Fibroblast of lung (primary cell): Measurements from ENCODE around the gene DLG5. TPM values are rescaled to one million over a fixed set of nuclear protein-coding genes. Genes with fewer than 3 reads are reported as not detected.

Source experiments
- DNase-seq, 2 donors: peaks; one replicate each; pipeline versions ENCODE4 v3.0.0 to v3.0.0-alpha.2; 2010; ENCODE audit warnings: low read depth in 2 of 2
- H2AFZ ChIP-seq: 2 replicates; pipeline ENCODE4 v1.5.1; 2012; ENCODE audit warnings: low read length, control low read depth, inconsistent platforms
- H3K27ac ChIP-seq: 2 replicates; pipeline ENCODE4 v1.5.1; 2011; ENCODE audit warnings: low read length, control low read depth; ENCODE audit not compliant: insufficient read depth
- H3K27me3 ChIP-seq: 2 replicates; pipeline ENCODE4 v1.5.1; 2011; ENCODE audit warnings: mild to moderate bottlenecking, low read length; ENCODE audit not compliant: control insufficient read depth, insufficient read depth
- H3K36me3 ChIP-seq: 2 replicates; pipeline ENCODE4 v1.5.1; 2011; ENCODE audit warnings: low read length; ENCODE audit not compliant: control insufficient read depth, insufficient read depth
- H3K4me1 ChIP-seq: 2 replicates; pipeline ENCODE4 v1.5.1; 2011; ENCODE audit warnings: low read length; ENCODE audit not compliant: control insufficient read depth, insufficient read depth; ENCODE audit errors: extremely low read depth
- H3K4me2 ChIP-seq: 2 replicates; pipeline ENCODE4 v1.5.1; 2011; ENCODE audit warnings: low read length, control low read depth; ENCODE audit not compliant: insufficient read depth; ENCODE audit errors: extremely low read depth
- H3K4me3 ChIP-seq, 4 experiments: fragments of 200-600 bp in 1 of 4; sonication (generic) in 1 of 4; replicated peaks in 1 of 4; 2 replicates each; pipeline ENCODE4 v1.5.1; 2011 to 2016; ENCODE audit warnings: low read length in 4 of 4, low read depth in 3 of 4, mild to moderate bottlenecking in 3 of 4, control low read depth in 2 of 4, inconsistent platforms in 1 of 4, mixed read lengths in 1 of 4; ENCODE audit not compliant: insufficient read depth in 1 of 4; ENCODE audit errors: control extremely low read depth in 1 of 4
- H3K79me2 ChIP-seq: 2 replicates; pipeline ENCODE4 v1.5.1; 2012; ENCODE audit warnings: mild to moderate bottlenecking, low read length, inconsistent platforms; ENCODE audit not compliant: control insufficient read depth, insufficient read depth
- H3K9ac ChIP-seq: 2 replicates; pipeline ENCODE4 v1.5.1; 2011; ENCODE audit warnings: mild to moderate bottlenecking, low read length, control low read depth; ENCODE audit not compliant: insufficient read depth
- H3K9me3 ChIP-seq: 2 replicates; pipeline ENCODE4 v1.5.1; 2012; ENCODE audit warnings: low read depth, low read length; ENCODE audit not compliant: control insufficient read depth, insufficient read depth
- H4K20me1 ChIP-seq: 2 replicates; pipeline ENCODE4 v1.5.1; 2011; ENCODE audit warnings: low read length; ENCODE audit not compliant: control insufficient read depth, insufficient read depth; ENCODE audit errors: extremely low read depth
- EZH2 ChIP-seq: IDR thresholded peaks from 2 replicates; pipeline ENCODE4 v1.5.1; 2012; ENCODE audit warnings: low read length, control low read depth, mild to moderate bottlenecking; ENCODE audit errors: missing control alignments
- polyA plus RNA-seq, 2 donors: library from polyadenylated mRNA; depleted of rRNA in 1 of 2; stranded (reverse) in 1 of 2; unstranded in 1 of 2; fragments of >200 nt; gene quantifications; 2 replicates each; pipeline ENCODE4 v1.2.1, GENCODE V29; 2011 to 2012; ENCODE audit warnings: missing spikeins in 1 of 2
- total RNA-seq: library from RNA; depleted of rRNA; stranded (reverse); fragments of >200 nt; gene quantifications from 2 replicates; pipeline ENCODE4 v1.2.1, GENCODE V29; 2014
- TF ChIP-seq, protein P1 (sequence below), 2 donors: IDR thresholded peaks in 1 of 2; conservative IDR thresholded peaks in 1 of 2; 1 replicate in 1 of 2; 2 replicates in 1 of 2; pipeline ENCODE4 v1.5.1; 2011 to 2012; ENCODE audit warnings: low read length in 2 of 2, control low read depth in 1 of 2, inconsistent platforms in 1 of 2, low read depth in 1 of 2, mild to moderate bottlenecking in 1 of 2

Gene DLG5
- total and polyA plus RNA-seq, 2 donors (not counting 1 experiment from before 2014, with no cell fraction given) = 15.3 to 40.8 TPM

DNA sequence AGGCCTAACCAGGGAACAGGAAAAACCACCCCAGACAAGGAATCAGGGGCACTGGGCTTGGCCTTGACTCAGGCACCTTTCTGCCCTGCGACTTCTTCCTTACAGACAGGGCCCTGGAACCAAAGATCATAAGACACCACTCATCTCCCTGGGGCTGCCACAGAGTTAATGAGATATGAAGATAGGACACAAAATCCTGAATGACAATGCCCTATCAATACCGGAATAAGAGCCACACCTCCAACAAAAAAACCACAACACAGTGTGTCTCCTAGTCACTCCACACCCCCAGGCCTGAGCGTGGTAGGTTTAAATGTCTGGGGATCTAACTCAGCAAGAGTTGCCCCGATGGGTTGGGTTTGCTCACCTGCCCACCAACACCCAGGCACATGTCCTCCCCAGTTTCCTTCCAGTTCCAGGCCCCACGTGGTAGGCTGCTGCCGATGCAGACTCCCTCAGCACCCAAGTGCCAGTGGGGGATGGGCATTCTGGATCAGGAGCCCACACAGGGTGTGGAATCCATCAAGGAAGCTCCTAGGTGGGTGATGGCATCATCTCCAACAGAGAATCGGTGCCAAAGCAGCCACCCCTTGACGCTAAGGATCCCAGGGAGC lies 3.9 kb downstream of the DLG5 start:
- no peak overlapping the region for H3K4me3 ChIP-seq
- no peak overlapping the region for H3K9ac ChIP-seq
- no peaks in the 10 kb centered on the region for H4K20me1 ChIP-seq
- H3K27me3 ChIP-seq = peaks cover 4% of the 10 kb centered on the region
- H3K4me2 ChIP-seq = no peak overlapping the region
- TF ChIP-seq EZH2 = no peak
- TF ChIP-seq, protein P1, sequence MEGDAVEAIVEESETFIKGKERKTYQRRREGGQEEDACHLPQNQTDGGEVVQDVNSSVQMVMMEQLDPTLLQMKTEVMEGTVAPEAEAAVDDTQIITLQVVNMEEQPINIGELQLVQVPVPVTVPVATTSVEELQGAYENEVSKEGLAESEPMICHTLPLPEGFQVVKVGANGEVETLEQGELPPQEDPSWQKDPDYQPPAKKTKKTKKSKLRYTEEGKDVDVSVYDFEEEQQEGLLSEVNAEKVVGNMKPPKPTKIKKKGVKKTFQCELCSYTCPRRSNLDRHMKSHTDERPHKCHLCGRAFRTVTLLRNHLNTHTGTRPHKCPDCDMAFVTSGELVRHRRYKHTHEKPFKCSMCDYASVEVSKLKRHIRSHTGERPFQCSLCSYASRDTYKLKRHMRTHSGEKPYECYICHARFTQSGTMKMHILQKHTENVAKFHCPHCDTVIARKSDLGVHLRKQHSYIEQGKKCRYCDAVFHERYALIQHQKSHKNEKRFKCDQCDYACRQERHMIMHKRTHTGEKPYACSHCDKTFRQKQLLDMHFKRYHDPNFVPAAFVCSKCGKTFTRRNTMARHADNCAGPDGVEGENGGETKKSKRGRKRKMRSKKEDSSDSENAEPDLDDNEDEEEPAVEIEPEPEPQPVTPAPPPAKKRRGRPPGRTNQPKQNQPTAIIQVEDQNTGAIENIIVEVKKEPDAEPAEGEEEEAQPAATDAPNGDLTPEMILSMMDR (conservative IDR thresholded peaks at IDR 0.05 in 1 of 2, IDR thresholded peaks at IDR 0.05 in 1 of 2; ENCODE audit: low read depth in 1 of 2, low read length in 2 of 2) = no peak
- no peak overlapping the region for H3K27ac ChIP-seq
- H3K36me3 ChIP-seq = no peaks in the 10 kb centered on the region
- H2AFZ ChIP-seq = no peak overlapping the region
- no peak for DNase-seq
- H3K79me2 ChIP-seq = peaks cover 71% of the 10 kb centered on the region
- no peaks in the 10 kb centered on the region for H3K9me3 ChIP-seq
- peaks cover 16% of the 10 kb centered on the region for H3K4me1 ChIP-seq

DNA sequence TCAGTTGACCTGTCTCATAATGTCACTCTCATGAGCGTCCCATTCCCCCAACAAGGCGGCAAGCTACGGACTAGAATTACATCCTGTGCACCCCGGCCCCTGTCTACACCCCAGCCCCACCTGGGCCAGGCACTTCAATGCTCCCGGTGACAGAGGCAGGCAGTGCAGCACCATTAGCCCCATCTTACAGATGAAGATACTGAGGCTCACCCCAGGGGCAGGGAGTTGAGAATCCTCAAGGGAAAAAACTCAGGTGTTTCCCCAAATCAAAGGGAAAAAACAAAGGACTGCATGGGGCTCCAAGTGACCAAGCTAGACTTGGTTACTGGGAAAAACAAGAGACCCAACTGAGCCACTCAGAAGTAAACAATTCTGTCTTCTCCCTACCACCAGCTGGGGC lies 4.5 kb downstream of the DLG5 start:
- no peak overlapping the region for H3K9ac ChIP-seq
- no peak overlapping the region for H3K4me2 ChIP-seq
- H3K27me3 ChIP-seq = no peaks in the 10 kb centered on the region
- no peak for DNase-seq
- H3K9me3 ChIP-seq = no peaks in the 10 kb centered on the region
- H3K4me3 ChIP-seq = no peak overlapping the region
- H3K4me1 ChIP-seq = peaks cover 16% of the 10 kb centered on the region
- no peak overlapping the region for H2AFZ ChIP-seq
- no peaks in the 10 kb centered on the region for H4K20me1 ChIP-seq
- H3K36me3 ChIP-seq = no peaks in the 10 kb centered on the region
- H3K27ac ChIP-seq = no peak overlapping the region
- TF ChIP-seq, protein P1 (conservative IDR thresholded peaks at IDR 0.05 in 1 of 2, IDR thresholded peaks at IDR 0.05 in 1 of 2; ENCODE audit: low read depth in 1 of 2, low read length in 2 of 2) = no peak
- TF ChIP-seq EZH2 = no peak
- peaks cover 76% of the 10 kb centered on the region for H3K79me2 ChIP-seq

DNA sequence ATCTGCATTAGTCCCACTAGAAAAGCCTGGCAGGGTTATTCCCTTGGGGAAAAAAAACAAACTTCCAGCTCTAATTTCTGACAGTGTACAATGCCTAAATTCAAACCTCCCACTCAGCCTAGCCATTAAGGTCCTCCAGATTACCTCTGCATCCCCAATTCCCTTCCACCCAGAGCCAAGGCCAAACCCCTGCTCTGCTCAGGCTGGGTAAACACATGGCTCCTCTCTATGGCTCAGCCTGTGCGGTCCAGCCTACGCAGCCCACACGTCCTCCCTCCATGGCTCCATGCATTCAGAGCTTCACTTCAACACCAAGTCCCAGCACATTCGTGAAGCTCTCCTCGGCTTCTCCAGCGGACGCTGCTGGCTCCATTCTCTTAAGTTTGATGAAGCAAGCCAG lies 5.2 kb downstream of the DLG5 start:
- Histone ChIP-seq H3K27me3 (no peaks in the 10 kb centered on the region), H4K20me1 (no peaks in the 10 kb centered on the region), H2AFZ (no peak overlapping the region), H3K27ac (no peak overlapping the region), H3K36me3 (no peaks in the 10 kb centered on the region), H3K4me1 (peaks cover 16% of the 10 kb centered on the region), H3K9me3 (no peaks in the 10 kb centered on the region), H3K9ac (no peak overlapping the region), H3K4me2 (no peak overlapping the region), H3K79me2 (peaks cover 78% of the 10 kb centered on the region), H3K4me3 (no peak overlapping the region)
- DNase-seq = no peak
- TF ChIP-seq, protein P1 (conservative IDR thresholded peaks at IDR 0.05 in 1 of 2, IDR thresholded peaks at IDR 0.05 in 1 of 2; ENCODE audit: low read depth in 1 of 2, low read length in 2 of 2) = no peak
- no peak for TF ChIP-seq EZH2
